Stimulated activated CD4-positive, alpha-beta T cell treated with anti-CD3 and anti-CD28 coated beads, Interleukin-12 subunit alpha, Interleukin-12 subunit beta, amount 100 ng/mL, for 24 hours (primary cell): ENCODE results near the gene SARS2.
"Not testable (repeated sequence)": the region's sequence is repeated elsewhere in the genome, so short reads cannot be mapped to it uniquely, and the experiment has no call there.

Source experiments
- DNase-seq, 2 experiments: peaks; one replicate each; pipeline ENCODE4 v3.0.0-alpha.2; 2020; ENCODE audit warnings: low read depth in 2 of 2

SARS2 gene

GRCh38 chr19:38929929-38930775, at the start of gene SARS2:
SARS2 (minus strand) TSS chr19:38930763; CDS start chr19:38930736, 27 bp downstream.
- DNase-seq, result peak; percentile 81 to 86

GRCh38 chr19:38979812-38980211, 49.2 kb upstream of the SARS2 start:
- DNase-seq, result no peak

- DNase-seq, result no peak
Observed at GRCh38 chr19:38978326-38978689, 47.7 kb upstream of the SARS2 start.

DNA sequence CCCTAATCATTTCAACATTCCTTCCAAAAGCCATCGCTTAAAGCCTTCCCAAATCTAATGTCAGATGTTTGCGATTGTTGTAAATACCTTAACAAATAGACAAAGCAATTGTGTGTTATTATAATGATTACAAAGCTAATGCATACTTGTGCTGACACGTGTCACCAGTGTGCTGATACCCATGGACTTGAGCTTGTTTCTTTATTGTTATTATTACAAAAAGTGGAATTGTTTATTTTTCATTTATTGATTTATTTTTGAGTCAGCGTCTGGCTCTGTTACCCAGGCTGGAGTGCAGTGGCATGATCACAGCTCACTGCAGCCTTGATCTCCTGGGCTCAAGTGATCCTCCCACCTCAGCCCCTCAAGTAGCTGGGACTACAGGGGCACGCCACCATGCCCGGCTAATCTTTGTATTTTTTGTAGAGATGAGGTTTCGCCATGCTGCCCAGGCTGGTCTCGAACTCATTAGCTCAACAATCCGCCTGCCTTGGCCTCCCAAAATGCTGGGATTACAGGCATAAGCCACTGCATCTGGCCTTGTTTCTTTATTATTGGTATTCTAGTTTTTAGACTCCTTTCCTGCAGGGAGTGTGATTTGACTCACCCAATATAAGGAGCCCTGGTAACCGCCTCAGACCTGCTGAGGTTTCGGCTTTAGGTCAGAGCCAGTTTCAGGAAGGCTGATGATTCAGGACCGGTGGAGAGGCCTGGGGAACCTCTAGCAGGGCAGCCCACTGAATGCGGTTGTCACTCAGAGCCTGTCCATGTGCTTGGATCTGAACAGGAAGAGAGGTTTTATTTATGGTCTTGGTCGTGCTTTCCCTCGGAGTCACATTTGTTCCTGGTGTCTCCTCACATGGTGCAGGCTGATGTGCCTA, 47.1 kb upstream of the SARS2 start:
- DNase-seq, result peak; percentile 2 to 58

DNA sequence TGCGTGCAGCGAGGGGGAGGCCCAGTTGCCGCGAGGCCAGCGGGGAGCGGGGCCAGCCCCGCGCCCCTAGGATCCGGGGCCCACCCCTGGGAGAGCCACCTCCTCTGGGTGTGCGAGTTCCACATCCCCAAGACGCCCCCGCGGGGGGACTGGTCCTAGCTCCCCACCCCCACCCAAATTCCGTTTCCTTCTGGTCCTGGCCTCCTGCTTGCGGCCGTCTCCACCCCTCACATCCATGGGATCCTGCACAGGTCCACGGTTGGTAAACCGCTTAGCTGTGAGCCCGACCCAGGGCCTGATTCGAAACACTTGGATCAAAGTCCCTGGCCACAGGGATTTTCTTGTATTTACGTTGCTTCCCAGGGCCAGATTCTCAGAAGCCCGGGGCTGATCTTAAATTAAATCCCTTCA, 45.3 kb upstream of the SARS2 start:
- no peak for DNase-seq

DNA sequence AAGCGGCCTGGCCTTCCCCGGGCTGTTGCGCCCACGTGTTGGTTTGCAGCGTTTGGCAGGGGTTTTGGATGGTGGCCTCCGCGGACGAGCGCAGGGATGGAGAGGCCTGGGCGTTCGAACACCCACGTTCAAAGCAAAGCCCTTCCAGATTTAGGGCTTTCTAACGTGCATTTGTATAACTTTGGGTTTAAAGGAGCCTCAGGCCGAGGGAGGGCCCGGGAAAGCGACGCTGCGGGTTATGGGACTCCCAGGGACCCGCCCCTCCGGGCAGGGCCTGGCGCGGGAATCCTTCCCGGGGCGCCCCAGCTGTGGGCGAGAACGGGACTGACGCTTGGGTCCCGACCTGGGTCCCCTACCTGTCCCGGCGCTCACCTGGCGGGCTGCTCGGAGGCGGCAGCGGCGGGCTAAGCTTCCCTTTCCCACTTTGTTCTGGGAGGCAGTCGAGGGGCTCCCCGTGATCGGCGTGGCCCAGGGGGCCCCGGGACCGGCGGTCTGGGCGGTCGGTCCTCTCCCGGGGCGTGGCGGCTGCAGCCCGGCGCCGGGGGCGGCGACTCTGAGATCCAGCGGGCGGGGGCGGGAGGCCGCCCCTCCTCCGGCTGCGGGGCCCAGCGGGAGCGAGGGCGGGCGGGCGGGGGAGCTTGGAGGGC, 44.8 kb upstream of the SARS2 start, which contains the start of gene FBXO17:
Gene FBXO17, minus strand, starts transcription at position 529 of the 647 bp plus-strand sequence. CDS start 25,423 bp downstream, outside the sequence.
- no peak for DNase-seq

- no peak for DNase-seq
Observed at GRCh38 chr19:38974624-38975213, 44.2 kb upstream of the SARS2 start.

DNA sequence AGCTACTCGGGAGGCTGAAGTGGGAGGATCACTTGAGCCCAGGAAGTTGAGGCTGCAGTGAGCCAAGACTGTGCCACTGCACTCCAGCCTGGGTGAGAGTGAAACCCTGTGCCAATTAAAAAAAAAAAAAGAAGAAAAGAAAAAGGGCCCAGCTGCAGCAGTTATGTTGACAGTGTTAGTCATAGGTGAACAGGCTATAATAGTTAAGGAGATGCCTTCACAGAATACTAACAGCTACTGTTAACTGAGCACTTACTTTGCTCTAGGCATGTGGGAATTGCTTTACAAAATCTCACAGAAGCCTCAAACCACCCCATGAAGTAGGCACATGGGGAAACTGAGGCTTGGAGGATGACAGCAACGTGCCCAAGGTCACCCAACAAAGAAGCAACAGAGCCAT, 41.1 kb upstream of the SARS2 start:
- no peak for DNase-seq

DNA sequence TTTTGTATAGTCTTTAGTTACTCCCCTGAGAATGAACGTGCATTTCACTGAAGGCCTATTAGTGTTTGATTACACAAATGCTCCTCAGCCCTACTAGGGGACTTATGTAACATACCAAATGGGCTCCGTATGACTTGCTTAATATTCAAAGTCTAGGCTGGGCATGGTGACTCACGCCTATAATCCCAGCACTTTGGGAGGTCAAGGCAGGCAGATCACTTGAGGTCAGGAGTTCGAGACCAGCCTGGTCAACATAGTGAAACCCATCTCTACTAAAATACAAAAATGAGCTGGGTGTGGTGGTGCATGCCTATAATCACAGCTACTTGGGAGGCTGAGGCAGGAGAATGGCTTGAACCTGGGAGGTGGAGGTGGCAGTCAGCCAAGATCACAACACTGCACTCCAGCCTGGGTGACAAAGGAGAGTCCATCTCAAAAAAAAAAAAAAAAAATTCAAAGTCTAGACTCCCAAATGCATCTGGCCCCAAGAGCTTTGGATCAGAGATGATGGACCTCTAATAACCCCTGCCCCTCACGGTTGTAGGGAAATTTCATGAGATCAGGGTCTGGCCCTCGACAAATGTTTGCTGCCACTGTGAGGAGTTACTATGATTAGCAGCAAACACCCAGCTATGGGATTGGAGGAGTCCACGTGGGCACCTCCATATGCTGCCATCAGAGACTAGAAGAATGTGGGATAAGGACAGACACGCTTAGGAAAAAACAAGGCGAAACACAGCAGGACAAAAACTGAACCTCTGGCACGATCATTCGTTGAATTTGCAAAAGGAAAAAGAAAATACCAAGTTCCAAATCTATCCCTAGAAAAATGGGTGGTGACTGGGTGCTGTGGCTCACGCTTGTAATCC, 40.3 kb upstream of the SARS2 start:
- DNase-seq, result no peak

- DNase-seq, result not testable (repeated sequence)
Observed at GRCh38 chr19:38966149-38966548, 35.6 kb upstream of the SARS2 start.

DNA sequence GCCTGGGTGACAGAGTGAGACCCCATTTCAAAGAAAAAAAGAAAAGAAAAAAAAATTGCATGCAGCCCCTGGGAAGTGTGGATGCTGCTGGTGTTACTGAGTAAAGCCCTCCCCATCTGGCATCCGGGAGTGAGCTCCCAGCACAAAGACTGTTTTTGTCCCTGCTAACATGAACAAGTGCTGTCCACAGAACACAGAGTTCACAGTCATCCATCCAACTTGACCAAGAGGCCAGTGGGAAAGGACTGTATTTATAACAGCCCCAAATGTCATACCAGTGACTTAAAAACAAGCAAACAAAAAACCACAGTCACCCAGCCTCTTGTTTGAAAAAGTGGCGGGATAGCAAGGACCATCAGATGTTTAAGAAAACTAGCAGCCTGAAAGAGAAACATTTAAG, 34.2 kb upstream of the SARS2 start:
- no peak for DNase-seq

- DNase-seq, result no peak
Observed at GRCh38 chr19:38959618-38960017, 29.1 kb upstream of the SARS2 start.

GRCh38 chr19:38958301-38958700, 27.7 kb upstream of the SARS2 start:
- no peak for DNase-seq

GRCh38 chr19:38956264-38956663, 25.7 kb upstream of the SARS2 start:
- no peak for DNase-seq

GRCh38 chr19:38953677-38954076, 23.1 kb upstream of the SARS2 start:
- no peak for DNase-seq

DNA sequence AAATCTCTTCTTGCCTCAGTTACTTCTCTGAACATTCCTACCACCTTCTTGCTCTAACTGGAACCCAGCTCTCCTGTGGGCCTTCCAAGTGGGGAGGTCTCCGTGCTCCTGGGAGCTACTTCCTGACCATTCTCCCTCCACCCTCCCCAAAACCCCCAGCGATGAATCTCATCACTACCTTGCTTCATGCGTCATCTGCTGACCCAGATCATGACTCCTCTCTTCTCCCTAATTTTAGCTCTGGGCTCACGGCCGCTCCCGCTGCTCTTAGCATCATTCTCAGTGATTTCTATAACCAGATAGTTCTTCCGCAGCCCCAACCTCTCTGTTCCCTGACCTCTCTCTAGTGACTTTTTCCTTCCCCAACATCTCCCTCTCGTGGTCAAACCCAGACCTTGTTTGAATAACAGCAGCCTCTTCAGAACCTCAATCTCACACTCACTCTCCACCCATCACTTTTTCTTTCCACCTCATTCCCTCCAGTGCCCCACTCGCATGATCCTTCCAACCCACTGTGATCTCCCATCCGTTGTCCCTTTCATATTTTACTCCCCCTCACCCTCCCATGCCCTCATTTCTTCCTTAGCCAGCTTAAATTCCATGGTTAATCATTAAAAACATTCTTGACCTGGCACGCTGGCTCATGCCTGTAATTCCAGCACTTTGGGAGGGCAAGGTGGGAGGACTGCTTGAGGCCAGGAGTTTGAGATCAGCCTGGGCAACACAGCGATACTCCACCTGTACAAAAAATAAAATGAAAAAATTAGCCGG, 22.0 kb upstream of the SARS2 start:
- no peak for DNase-seq

DNA sequence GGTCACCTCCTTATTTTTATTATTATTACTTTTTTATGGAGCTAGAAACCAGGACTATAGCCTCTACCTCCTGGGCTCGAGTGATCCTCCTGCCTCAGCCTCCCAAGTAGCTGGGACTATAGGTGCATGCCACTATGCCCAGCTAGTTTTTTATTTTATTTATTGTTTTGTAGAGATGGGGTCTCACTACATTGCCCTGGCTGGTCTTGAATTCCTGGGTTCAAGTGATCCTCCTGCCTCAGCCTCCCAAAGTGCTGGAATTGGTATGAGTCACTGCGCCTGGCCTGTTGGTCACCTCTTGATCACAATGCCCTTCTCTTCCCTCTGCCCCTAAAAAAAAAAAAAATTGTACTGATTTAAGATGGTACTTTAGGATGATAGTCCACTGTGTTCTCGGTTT, 20.6 kb upstream of the SARS2 start:
- no peak for DNase-seq

DNA sequence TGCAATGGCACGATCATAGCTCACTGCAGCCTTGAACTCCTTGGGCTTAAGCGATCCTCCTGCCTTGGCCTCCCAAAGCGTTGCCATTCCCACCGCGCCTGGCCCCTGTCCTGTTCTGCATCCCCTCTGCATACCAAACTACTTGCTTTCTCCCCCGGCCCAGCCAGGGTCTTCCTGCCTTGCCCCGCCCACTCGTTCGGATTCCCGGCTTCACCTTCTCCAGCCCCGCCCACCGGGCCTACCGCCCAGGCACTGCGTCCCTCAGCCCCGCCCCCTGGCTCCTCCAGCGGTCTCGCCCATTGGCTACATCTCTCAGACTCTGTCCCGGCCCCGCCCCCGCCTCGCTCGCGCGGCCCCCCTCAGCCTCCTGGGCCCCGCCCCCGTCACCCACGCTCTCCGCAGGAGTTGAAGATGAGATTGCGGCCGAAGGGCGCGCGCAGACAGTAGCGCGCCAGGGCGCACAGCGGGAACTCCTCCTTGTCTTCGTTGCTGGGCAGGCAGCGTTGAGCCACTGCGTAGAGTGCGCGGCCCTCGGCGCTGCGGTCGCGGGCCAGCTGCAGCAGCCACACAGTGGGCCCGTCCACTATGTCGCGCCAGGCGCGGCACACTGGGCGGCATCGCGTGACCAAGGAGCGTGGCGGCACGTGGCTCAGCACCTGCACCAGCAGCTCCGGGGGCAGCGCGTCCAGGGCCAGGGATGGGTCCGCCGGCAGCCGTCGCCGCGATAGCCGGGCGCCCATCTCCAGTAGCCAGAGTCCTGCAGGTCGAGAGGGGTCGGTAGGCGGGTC, 19.2 kb upstream of the SARS2 start:
- DNase-seq, result peak; percentile 64 to 83
